CD4-positive, alpha-beta T cell (primary cell): ENCODE measurements around the gene SLC47A2. TPM values are rescaled to one million over a fixed set of nuclear protein-coding genes. Genes with fewer than 3 reads are reported as not detected.

Experiments
- ATAC-seq: fragments of 200-7000 bp; cut with Tn5 transposase; one replicate; pipeline ENCODE4 v1.10.0; 2022; ENCODE audit warnings: mild to moderate bottlenecking; ENCODE audit not compliant: poor library complexity
- CTCF ChIA-PET: fragments of 350-600 bp; sonication (Branson Sonifier 250); formaldehyde crosslinking; loops from one replicate; lab custom pipeline; 2021; ENCODE audit warnings: antibody characterized with exemption, inconsistent platforms; lab: Charles Lee
- POLR2A ChIA-PET: fragments of 350-600 bp; sonication (Branson Sonifier 250); formaldehyde crosslinking; loops from one replicate; lab custom pipeline; 2021; ENCODE audit warnings: antibody characterized with exemption, inconsistent platforms; lab: Charles Lee
- DNase-seq, 14 experiments: peaks; one replicate each; pipeline ENCODE4 v3.0.0-alpha.2; 2013 to 2020; ENCODE audit warnings: mixed read lengths in 2 of 14
- H3K27ac ChIP-seq, 2 donors: one replicate each; pipeline versions ENCODE4 v1.5.1 to v1.7.0; 2013; ENCODE audit warnings: low read length in 2 of 2, low read depth in 1 of 2, mild to moderate bottlenecking in 1 of 2
- H3K27me3 ChIP-seq, 2 experiments: 1 replicate in 1 of 2; 2 replicates in 1 of 2; pipeline versions ENCODE4 v1.6.1 to v1.7.0; 2013; ENCODE audit warnings: low read length in 2 of 2, control low read depth in 1 of 2, mild to moderate bottlenecking in 1 of 2, moderate library complexity in 1 of 2; ENCODE audit not compliant: insufficient read depth in 2 of 2, control insufficient read depth in 1 of 2
- H3K36me3 ChIP-seq: one replicate; pipeline ENCODE4 v1.6.1; 2013; ENCODE audit warnings: low read length, control low read depth; ENCODE audit not compliant: insufficient read depth
- H3K4me1 ChIP-seq: one replicate; pipeline ENCODE4 v1.6.1; 2013; ENCODE audit warnings: low read length, control low read depth; ENCODE audit not compliant: insufficient read depth
- H3K4me3 ChIP-seq: one replicate; pipeline ENCODE4 v1.5.1; 2013; ENCODE audit warnings: mild to moderate bottlenecking, low read length, moderate library complexity
- H3K9me3 ChIP-seq, 2 experiments: 1 replicate in 1 of 2; 2 replicates in 1 of 2; pipeline versions ENCODE4 v1.6.1 to v1.7.0; 2013; ENCODE audit warnings: low read length in 2 of 2, mild to moderate bottlenecking in 2 of 2, control low read depth in 1 of 2, moderate library complexity in 1 of 2; ENCODE audit not compliant: control insufficient read depth in 1 of 2, insufficient read depth in 1 of 2
- H3K27ac Mint-ChIP-seq: one replicate; pipeline ENCODE4 v1.8.0; 2020; ENCODE audit warnings: mixed read lengths
- H3K27me3 Mint-ChIP-seq: one replicate; pipeline ENCODE4 v1.8.0; 2021; ENCODE audit warnings: mixed read lengths
- H3K36me3 Mint-ChIP-seq: one replicate; pipeline ENCODE4 v1.8.0; 2021; ENCODE audit warnings: low read depth, mixed read lengths
- H3K4me1 Mint-ChIP-seq: one replicate; pipeline ENCODE4 v1.8.0; 2021; ENCODE audit warnings: low read depth, mixed read lengths
- H3K4me3 Mint-ChIP-seq: one replicate; pipeline ENCODE4 v1.8.0; 2020; ENCODE audit warnings: mild to moderate bottlenecking, mixed read lengths
- H3K9me3 Mint-ChIP-seq: one replicate; pipeline ENCODE4 v1.8.0; 2020; ENCODE audit warnings: mixed read lengths
- CTCF ChIP-seq: fragments of 200-600 bp; IDR thresholded peaks from one replicate; pipeline ENCODE4 v1.8.0; 2022; ENCODE audit warnings: antibody characterized with exemption, mild to moderate bottlenecking
- intact Hi-C, 2 experiments: fragments of 100-400 bp; cut with DNase I in 1 of 2; cut with micrococcal nuclease in 1 of 2; formaldehyde crosslinking; loops; one replicate each; pipeline versions ENCODE4 v1.15.1 to v1.9.0; 2023 to 2025; cut with DNase I, micrococcal nuclease
- total RNA-seq, 174 experiments: library from RNA in 2 of 174; stranded (reverse) in 2 of 174; gene quantifications; one replicate each; pipeline ENCODE4 v1.2.3 and lab custom pipeline; 2021 to 2026

The SLC47A2 gene
- total RNA-seq, 2 experiments from 2014 or later = not detected

GRCh38 chr17:19738757-19739156 is 22.4 kb upstream of the SLC47A2 start:
- Histone ChIP-seq H3K4me1 (no peaks in the 10 kb centered on the region), H3K9me3 (no peaks in the 10 kb centered on the region), H3K27ac (no peak overlapping the region), H3K36me3 (no peaks in the 10 kb centered on the region), H3K27me3 (no peaks in the 10 kb centered on the region), H3K4me3 (no peak overlapping the region)
- Mint-ChIP-seq H3K4me3 (no peak overlapping the region), H3K4me1 (no peaks in the 10 kb centered on the region), H3K27me3 (no peaks in the 10 kb centered on the region), H3K36me3 (no peaks in the 10 kb centered on the region), H3K27ac (no peak overlapping the region), H3K9me3 (no peaks in the 10 kb centered on the region)
- CTCF ChIA-PET = no interaction called here
- no peak for ATAC-seq
- POLR2A ChIA-PET = no interaction called here
- no peak for TF ChIP-seq CTCF
- no peak for DNase-seq
- intact Hi-C loops = no loop called here

GRCh38 chr17:19738073-19738449 is 21.7 kb upstream of the SLC47A2 start:
- no peaks in the 10 kb centered on the region for H3K36me3 Mint-ChIP-seq
- no peaks in the 10 kb centered on the region for H3K4me1 ChIP-seq
- H3K27me3 ChIP-seq = no peaks in the 10 kb centered on the region
- POLR2A ChIA-PET = no interaction called here
- H3K4me3 Mint-ChIP-seq = no peak overlapping the region
- no peak overlapping the region for H3K4me3 ChIP-seq
- no peaks in the 10 kb centered on the region for H3K27me3 Mint-ChIP-seq
- CTCF ChIA-PET = no interaction called here
- no peaks in the 10 kb centered on the region for H3K36me3 ChIP-seq
- H3K9me3 Mint-ChIP-seq = no peaks in the 10 kb centered on the region
- intact Hi-C loops = no loop called here
- no peak for DNase-seq
- no peak overlapping the region for H3K27ac Mint-ChIP-seq
- H3K27ac ChIP-seq = no peak overlapping the region
- no peaks in the 10 kb centered on the region for H3K4me1 Mint-ChIP-seq
- H3K9me3 ChIP-seq = no peaks in the 10 kb centered on the region
- no peak for ATAC-seq
- no peak for TF ChIP-seq CTCF

GRCh38 chr17:19737305-19738072 is 21.1 kb upstream of the SLC47A2 start:
- intact Hi-C loops = no loop called here
- no peak overlapping the region for H3K4me3 ChIP-seq
- DNase-seq = no peak
- no peak overlapping the region for H3K4me3 Mint-ChIP-seq
- no peak overlapping the region for H3K27ac Mint-ChIP-seq
- no peak for TF ChIP-seq CTCF
- H3K27me3 Mint-ChIP-seq = no peaks in the 10 kb centered on the region
- ChIA-PET CTCF (interaction anchor here (0.5 kb wide), 1 partner anchor 12 kb away, joined by 3 read pairs; no protein-coding TSS in a partner anchor), POLR2A (no interaction called here)
- H3K36me3 ChIP-seq = no peaks in the 10 kb centered on the region
- no peaks in the 10 kb centered on the region for H3K36me3 Mint-ChIP-seq
- no peak overlapping the region for H3K27ac ChIP-seq
- no peak for ATAC-seq
- H3K9me3 Mint-ChIP-seq = no peaks in the 10 kb centered on the region
- H3K9me3 ChIP-seq = no peaks in the 10 kb centered on the region
- H3K4me1 Mint-ChIP-seq = no peaks in the 10 kb centered on the region
- no peaks in the 10 kb centered on the region for H3K4me1 ChIP-seq
- no peaks in the 10 kb centered on the region for H3K27me3 ChIP-seq
